OCI-LY3 (cell line): Measurements from ENCODE around the gene UNC13B.

Experiments used
- H2AFZ ChIP-seq: fragments of 200-600, 300-600 bp; shearing (Covaris generic); 2 replicates; pipeline ENCODE4 v1.6.0; 2014; ENCODE audit warnings: antibody characterized with exemption, low read depth, low read length
- H3K27ac ChIP-seq: fragments of 200-600, 300-600 bp; sonication (generic); 2 replicates; pipeline ENCODE4 v1.5.1; 2014; ENCODE audit warnings: mild to moderate bottlenecking, low read length, moderate library complexity, mixed read lengths
- H3K27me3 ChIP-seq: fragments of 200-600, 300-600 bp; sonication (generic); 2 replicates; pipeline ENCODE4 v1.6.1; 2014; ENCODE audit warnings: low read depth, low read length, mixed read lengths
- H3K36me3 ChIP-seq: fragments of 200-600, 300-600 bp; sonication (generic); replicated peaks from 2 replicates; pipeline ENCODE3; 2014; ENCODE audit warnings: low read depth, low read length, mixed read lengths
- H3K4me1 ChIP-seq: fragments of 300-600, 200-600 bp; sonication (generic); 2 replicates; pipeline ENCODE4 v1.6.1; 2014; ENCODE audit warnings: low read length, mixed read lengths
- H3K4me2 ChIP-seq: fragments of 200-600, 300-600 bp; sonication (generic); 2 replicates; pipeline ENCODE4 v1.6.1; 2014; ENCODE audit warnings: low read length, mixed read lengths
- H3K4me3 ChIP-seq: fragments of 300-600, 200-600 bp; sonication (generic); 2 replicates; pipeline ENCODE4 v1.5.1; 2014; ENCODE audit warnings: antibody characterized with exemption, mild to moderate bottlenecking, low read length, moderate library complexity
- H3K79me2 ChIP-seq: fragments of 300-600, 200-600 bp; shearing (Covaris generic); 2 replicates; pipeline ENCODE4 v1.6.1; 2014; ENCODE audit warnings: mild to moderate bottlenecking, low read length, mixed read lengths
- H3K9ac ChIP-seq: fragments of 300-600, 200-600 bp; shearing (Covaris generic); 2 replicates; pipeline ENCODE4 v1.6.0; 2014; ENCODE audit warnings: mild to moderate bottlenecking, low read length, moderate library complexity
- H3K9me3 ChIP-seq: fragments of 200-600, 300-600 bp; shearing (Covaris generic); 2 replicates; pipeline ENCODE4 v1.6.1; 2014; ENCODE audit warnings: low read length, mixed read lengths; ENCODE audit not compliant: insufficient read depth
- H4K20me1 ChIP-seq: fragments of 200-600, 300-600 bp; sonication (generic); 2 replicates; pipeline ENCODE4 v1.6.1; 2016; ENCODE audit warnings: low read length, mixed read lengths; ENCODE audit not compliant: insufficient read depth
- CTCF ChIP-seq: fragments of 200-600, 300-600 bp; sonication (generic); IDR thresholded peaks from 2 replicates; pipeline ENCODE4 v1.5.1; 2014; ENCODE audit warnings: antibody characterized with exemption, low read length, low read depth
- EZH2phosphoT487 ChIP-seq: fragments of 200-600 bp; shearing (Covaris generic); IDR thresholded peaks from 2 replicates; pipeline ENCODE4 v1.6.1; 2018; ENCODE audit warnings: antibody characterized with exemption, mixed run types, low read depth

The UNC13B gene

GRCh38 chr9:35285731-35286130, 123.9 kb downstream of the UNC13B start:
- H3K4me1 ChIP-seq, result no peaks in the 10 kb centered on the region

DNA sequence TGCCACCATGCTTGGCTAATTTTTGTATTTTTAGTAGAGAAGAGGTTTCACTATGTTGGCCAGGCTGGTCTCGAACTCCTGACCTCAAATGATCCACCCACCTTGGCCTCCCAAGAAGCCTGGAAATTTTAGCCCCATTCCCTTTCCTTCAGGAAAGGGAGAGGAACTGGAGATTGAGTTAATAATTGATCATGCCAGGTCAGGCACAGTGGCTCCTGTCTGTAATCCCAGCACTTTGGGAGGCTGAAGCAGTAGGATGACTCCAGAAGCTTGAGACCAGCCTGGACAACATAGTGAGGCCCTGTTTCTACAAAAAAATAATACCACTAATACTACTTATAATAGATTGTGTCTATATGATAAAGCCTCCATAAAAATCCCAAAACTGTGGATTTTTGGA, 124.6 kb downstream of the UNC13B start:
- no peaks in the 10 kb centered on the region for H3K9me3 ChIP-seq
- no peaks in the 10 kb centered on the region for H4K20me1 ChIP-seq
- no peak overlapping the region for H3K4me3 ChIP-seq
- no peaks in the 10 kb centered on the region for H3K36me3 ChIP-seq
- H2AFZ ChIP-seq, result no peak overlapping the region
- H3K4me2 ChIP-seq, result no peak overlapping the region
- H3K27ac ChIP-seq, result no peak overlapping the region
- TF ChIP-seq CTCF (no peak), EZH2phosphoT487 (no peak)
- no peaks in the 10 kb centered on the region for H3K79me2 ChIP-seq
- H3K27me3 ChIP-seq, result peaks cover 4% of the 10 kb centered on the region; the same call in 1 of the 2 replicates
- no peaks in the 10 kb centered on the region for H3K4me1 ChIP-seq
- no peak overlapping the region for H3K9ac ChIP-seq

More at GRCh38 chr9:35285731-35286130, 123.9 kb downstream of the UNC13B start:
- peaks cover 4% of the 10 kb centered on the region; the same call in 1 of the 2 replicates for H3K27me3 ChIP-seq
- no peaks in the 10 kb centered on the region for H3K36me3 ChIP-seq
- H3K79me2 ChIP-seq, result no peaks in the 10 kb centered on the region
- no peak overlapping the region for H2AFZ ChIP-seq
- H3K4me3 ChIP-seq, result no peak overlapping the region
- TF ChIP-seq CTCF (no peak), EZH2phosphoT487 (no peak)
- no peak overlapping the region for H3K27ac ChIP-seq
- H3K4me2 ChIP-seq, result no peak overlapping the region
- no peaks in the 10 kb centered on the region for H3K9me3 ChIP-seq
- H3K9ac ChIP-seq, result no peak overlapping the region
- no peaks in the 10 kb centered on the region for H4K20me1 ChIP-seq

GRCh38 chr9:35287987-35288632, 126.3 kb downstream of the UNC13B start:
- no peak overlapping the region for H2AFZ ChIP-seq
- H3K27me3 ChIP-seq, result peaks cover 4% of the 10 kb centered on the region; the same call in 1 of the 2 replicates
- no peaks in the 10 kb centered on the region for H4K20me1 ChIP-seq
- H3K9me3 ChIP-seq, result no peaks in the 10 kb centered on the region
- H3K79me2 ChIP-seq, result no peaks in the 10 kb centered on the region
- no peak overlapping the region for H3K4me3 ChIP-seq
- H3K9ac ChIP-seq, result no peak overlapping the region
- no peaks in the 10 kb centered on the region for H3K36me3 ChIP-seq
- no peak for TF ChIP-seq EZH2phosphoT487
- TF ChIP-seq CTCF, result no peak
- no peak overlapping the region for H3K27ac ChIP-seq
- H3K4me2 ChIP-seq, result no peak overlapping the region
- H3K4me1 ChIP-seq, result no peaks in the 10 kb centered on the region

- Histone ChIP-seq H3K4me2 (no peak overlapping the region), H3K27me3 (peaks cover 4% of the 10 kb centered on the region; the same call in 1 of the 2 replicates), H2AFZ (no peak overlapping the region), H3K79me2 (no peaks in the 10 kb centered on the region), H3K9me3 (no peaks in the 10 kb centered on the region), H3K9ac (no peak overlapping the region), H3K27ac (no peak overlapping the region), H4K20me1 (no peaks in the 10 kb centered on the region), H3K36me3 (no peaks in the 10 kb centered on the region), H3K4me1 (no peaks in the 10 kb centered on the region), H3K4me3 (no peak overlapping the region)
- TF ChIP-seq EZH2phosphoT487 (no peak), CTCF (no peak)
Measured at GRCh38 chr9:35288778-35289177, 127.0 kb downstream of the UNC13B start.
